HUES64 (cell line): ENCODE results near the gene NHS.

Source experiments
- H3K27ac ChIP-seq: 2 replicates; pipeline ENCODE4 v1.7.0; 2013; ENCODE audit warnings: low read depth, low read length, inconsistent platforms
- H3K27me3 ChIP-seq: 2 replicates; pipeline ENCODE4 v1.6.1; 2013; ENCODE audit warnings: mild to moderate bottlenecking, low read length; ENCODE audit not compliant: insufficient read depth
- H3K36me3 ChIP-seq: 2 replicates; pipeline ENCODE4 v1.6.1; 2013; ENCODE audit warnings: mild to moderate bottlenecking, low read length; ENCODE audit not compliant: insufficient read depth
- H3K4me1 ChIP-seq: 2 replicates; pipeline ENCODE4 v1.6.1; 2013; ENCODE audit warnings: mild to moderate bottlenecking, low read length, moderate library complexity; ENCODE audit not compliant: insufficient read depth
- H3K4me3 ChIP-seq: 2 replicates; pipeline ENCODE4 v1.5.1; 2013; ENCODE audit warnings: mild to moderate bottlenecking, low read length, moderate library complexity
- H3K9ac ChIP-seq: 2 replicates; pipeline ENCODE4 v1.6.1; 2013; ENCODE audit warnings: mild to moderate bottlenecking, low read depth, low read length
- H3K9me3 ChIP-seq: 2 replicates; pipeline ENCODE4 v1.6.1; 2013; ENCODE audit warnings: low read depth, low read length; ENCODE audit not compliant: insufficient read depth
- WGBS: fragments of 150-250, 120-280 bp; methylation state at CpG from one replicate; pipeline ENCODE4 v1.1.7; 2013; ENCODE audit warnings: missing lambda C conversion rate; 5-methylcytosine and 5-hydroxymethylcytosine counted together

NHS gene

DNA sequence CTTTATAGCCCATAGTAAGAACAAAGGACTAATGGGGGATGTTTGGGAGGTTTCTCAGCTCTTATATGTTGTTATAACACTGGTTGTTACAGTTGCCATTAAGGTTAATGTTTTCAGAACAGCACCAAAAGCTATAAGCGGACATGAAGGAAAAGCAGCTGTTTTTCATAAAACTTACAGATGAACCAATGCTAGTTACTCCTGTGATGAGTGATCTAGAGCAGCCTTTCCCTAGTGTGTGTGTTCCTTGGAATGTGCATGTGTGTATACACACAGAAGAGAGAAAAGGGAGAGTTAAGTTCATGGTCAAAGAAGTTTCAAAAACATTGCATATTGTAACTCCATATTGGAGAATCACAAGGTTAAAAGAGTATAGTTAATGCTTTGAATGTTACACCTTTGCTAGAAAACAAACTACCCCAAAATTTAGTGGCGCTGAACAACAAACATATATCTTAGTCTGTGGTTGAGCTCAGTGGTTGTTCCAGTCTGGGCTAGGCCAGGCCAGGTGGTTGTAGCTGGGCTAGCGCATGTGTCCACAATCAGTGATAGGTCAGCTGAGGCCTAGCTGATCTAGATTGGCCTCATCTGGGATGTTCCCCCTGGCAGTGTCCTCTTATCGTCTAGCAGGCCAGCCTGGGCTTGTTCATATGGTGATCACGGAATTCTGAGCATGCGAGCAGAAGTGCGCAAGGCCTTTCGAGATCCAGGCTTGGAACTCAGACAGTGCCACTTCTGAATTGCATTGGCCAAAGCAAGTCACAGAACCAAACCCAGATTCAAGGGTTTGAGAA lies 151.0 kb downstream of the NHS start:
- H3K27ac ChIP-seq: no peak overlapping the region
- no peaks in the 10 kb centered on the region for H3K9me3 ChIP-seq
- no peak overlapping the region for H3K9ac ChIP-seq
- 95% methylated on average over 7 of the region's 8 CpGs for WGBS
- H3K27me3 ChIP-seq: no peaks in the 10 kb centered on the region
- peaks cover 23% of the 10 kb centered on the region for H3K4me1 ChIP-seq
- no peak overlapping the region for H3K4me3 ChIP-seq
- H3K36me3 ChIP-seq: no peaks in the 10 kb centered on the region

DNA sequence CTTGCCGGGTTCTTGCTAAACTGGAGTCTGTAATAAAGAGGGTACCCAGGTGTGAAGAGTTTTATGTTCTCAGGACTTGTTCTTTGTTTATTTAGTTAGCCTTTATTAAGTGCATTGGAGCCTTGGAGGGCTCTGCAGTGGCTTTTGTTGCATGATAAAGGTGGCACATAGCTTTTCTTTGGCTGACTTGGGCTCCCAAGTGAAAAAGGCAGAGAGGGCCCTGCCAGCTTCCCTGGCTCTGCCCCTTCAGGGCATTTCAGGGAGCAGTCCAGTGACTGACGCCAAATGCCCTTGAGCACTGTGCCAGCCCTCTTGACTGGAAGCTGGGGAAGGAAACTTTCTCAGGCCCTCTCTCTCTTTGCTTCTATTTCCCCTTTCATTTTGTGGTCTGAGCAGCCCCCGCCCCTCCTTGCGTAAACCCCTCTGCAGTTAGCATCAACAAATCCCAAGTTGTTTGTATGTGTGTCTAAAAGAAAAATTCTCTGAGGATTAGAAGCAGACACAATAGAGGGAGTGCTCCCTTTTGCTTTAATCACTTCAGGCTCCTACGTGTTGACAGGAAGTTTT lies 152.2 kb downstream of the NHS start:
- Histone ChIP-seq H3K27me3 (no peaks in the 10 kb centered on the region), H3K36me3 (no peaks in the 10 kb centered on the region), H3K4me3 (no peak overlapping the region), H3K9ac (no peak overlapping the region), H3K9me3 (no peaks in the 10 kb centered on the region), H3K27ac (no peak overlapping the region), H3K4me1 (peaks cover 25% of the 10 kb centered on the region)
- WGBS: 58% methylated on average over 3 of the region's 5 CpGs

DNA sequence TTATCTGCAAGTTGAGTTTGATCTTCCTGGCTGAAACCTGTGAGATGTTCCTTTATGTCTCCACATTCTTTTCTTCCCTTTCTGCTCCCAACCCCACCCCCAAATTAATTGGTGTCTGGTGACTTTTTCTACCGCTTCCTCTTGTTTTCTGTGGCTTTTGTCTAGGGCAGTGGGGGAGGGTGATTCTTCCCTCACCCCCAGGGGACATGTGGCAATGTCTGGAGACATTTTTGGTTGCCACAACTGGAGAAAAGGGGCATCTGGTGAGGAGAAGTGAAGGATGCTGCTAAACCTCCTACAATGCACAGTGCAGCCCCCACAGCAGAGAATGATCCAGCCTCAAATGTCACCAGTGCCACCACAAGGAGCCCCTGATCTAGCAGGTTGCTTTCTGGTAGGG lies 152.9 kb downstream of the NHS start:
- Histone ChIP-seq H3K4me3 (no peak overlapping the region), H3K27ac (no peak overlapping the region), H3K36me3 (no peaks in the 10 kb centered on the region), H3K9me3 (no peaks in the 10 kb centered on the region), H3K9ac (no peak overlapping the region), H3K4me1 (peaks cover 25% of the 10 kb centered on the region), H3K27me3 (no peaks in the 10 kb centered on the region)
- WGBS: no CpG with 5 or more reads among the region's 1 CpG

DNA sequence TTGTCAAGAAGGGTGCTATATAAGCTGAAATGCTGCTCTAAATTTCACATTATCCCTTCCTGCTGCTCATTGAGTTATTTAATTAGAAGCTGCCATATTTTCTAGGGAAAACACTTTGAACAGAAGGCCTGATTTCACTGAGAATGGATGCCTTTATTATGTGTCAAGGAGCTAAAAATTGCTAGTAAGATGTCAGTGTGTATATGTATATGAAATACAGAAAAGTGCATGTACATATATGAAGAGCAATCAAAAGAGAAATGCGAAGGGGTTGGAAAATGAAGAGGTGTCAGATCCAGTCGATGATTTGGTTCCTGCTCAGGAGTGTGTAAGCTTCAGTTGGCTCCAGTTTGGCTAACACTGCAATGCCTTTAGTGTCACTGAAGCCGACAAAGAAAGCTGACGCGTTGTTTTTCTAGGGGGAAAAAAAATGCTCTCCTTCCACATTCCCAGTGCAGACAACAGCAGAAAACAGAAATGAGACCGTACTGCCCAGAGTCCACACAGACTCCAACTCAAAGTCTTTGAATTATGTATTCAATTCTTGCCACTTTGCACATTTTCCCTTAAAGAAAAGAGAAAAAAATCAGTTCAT lies 154.2 kb downstream of the NHS start:
- Histone ChIP-seq H3K9me3 (no peaks in the 10 kb centered on the region), H3K27ac (no peak overlapping the region), H3K9ac (no peak overlapping the region), H3K36me3 (no peaks in the 10 kb centered on the region), H3K4me3 (no peak overlapping the region), H3K27me3 (no peaks in the 10 kb centered on the region), H3K4me1 (peaks cover 25% of the 10 kb centered on the region)
- 75% methylated on average over 4 of the region's 6 CpGs for WGBS

DNA sequence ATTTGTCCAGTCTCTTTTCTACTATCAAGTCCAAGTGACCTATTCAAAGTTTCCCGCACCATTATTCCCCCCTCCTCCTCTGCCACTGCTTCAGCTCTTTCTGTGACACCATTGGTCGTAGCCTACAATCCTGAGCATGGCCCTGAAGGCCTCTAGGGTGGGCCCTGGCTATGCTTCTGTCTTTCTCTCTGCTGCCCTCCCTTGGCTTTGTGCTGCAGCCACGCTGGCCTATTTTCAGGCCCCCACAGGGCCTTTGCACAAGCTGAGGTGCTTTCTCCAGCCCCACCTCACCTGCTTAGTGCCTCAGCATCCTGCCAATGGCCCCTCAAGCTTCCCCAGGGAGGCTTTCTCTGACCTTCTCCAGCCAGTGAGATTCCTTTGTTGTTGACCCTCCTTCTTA lies 156.5 kb downstream of the NHS start:
- Histone ChIP-seq H3K4me3 (no peak overlapping the region), H3K9me3 (no peaks in the 10 kb centered on the region), H3K27me3 (no peaks in the 10 kb centered on the region), H3K36me3 (no peaks in the 10 kb centered on the region), H3K4me1 (peaks cover 25% of the 10 kb centered on the region), H3K27ac (no peak overlapping the region), H3K9ac (no peak overlapping the region)
- WGBS: 89% methylated on average over 3 of the region's 3 CpGs

DNA sequence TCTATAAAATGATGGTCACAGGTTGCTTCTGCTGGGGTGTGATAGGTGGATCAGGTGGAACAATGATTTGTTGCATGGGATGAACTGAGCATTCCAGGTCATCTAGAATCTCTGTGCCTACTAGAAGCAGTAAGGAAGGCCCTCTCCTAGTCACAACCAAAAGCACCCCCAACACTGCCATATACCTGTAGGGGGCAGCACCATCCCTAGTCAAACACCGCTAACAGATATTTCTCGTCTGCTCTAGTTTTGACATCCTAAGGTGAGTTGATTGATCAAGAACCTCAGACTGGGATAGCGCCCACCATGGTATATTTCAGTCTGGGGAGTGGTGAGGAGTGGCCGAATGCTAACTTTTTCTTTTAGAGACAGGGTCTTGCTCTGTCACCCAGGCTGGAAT lies 160.2 kb downstream of the NHS start:
- 87% methylated on average over 4 of the region's 4 CpGs for WGBS
- Histone ChIP-seq H3K4me3 (no peak overlapping the region), H3K9ac (no peak overlapping the region), H3K9me3 (no peaks in the 10 kb centered on the region), H3K27me3 (no peaks in the 10 kb centered on the region), H3K4me1 (peaks cover 23% of the 10 kb centered on the region), H3K36me3 (no peaks in the 10 kb centered on the region), H3K27ac (no peak overlapping the region)

DNA sequence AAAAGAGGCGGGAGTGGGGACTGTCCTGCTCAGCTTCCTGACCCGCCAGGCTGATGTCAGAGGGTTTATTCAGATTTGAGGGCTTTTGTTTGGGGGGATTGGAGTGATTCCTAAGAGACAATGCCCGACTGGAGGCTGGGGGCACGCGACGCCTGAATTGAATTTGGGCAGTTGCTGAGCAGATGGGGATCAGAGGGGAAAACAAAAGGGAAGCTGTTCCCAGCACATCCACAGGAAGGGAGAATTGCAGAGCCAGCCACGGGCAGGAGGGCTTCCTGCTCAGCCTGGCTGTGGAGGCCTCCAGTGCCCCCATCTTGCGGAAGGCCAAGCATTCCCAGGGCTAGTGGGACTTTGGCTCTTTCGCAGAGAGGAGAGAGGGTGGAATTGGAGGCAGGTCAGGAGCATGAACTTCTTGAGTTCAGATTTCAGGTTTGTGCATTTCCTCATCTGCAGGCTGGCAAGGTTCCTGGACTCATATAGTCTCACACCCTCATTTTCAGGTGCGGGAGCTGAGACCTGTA lies 162.8 kb downstream of the NHS start:
- no peaks in the 10 kb centered on the region for H3K9me3 ChIP-seq

DNA sequence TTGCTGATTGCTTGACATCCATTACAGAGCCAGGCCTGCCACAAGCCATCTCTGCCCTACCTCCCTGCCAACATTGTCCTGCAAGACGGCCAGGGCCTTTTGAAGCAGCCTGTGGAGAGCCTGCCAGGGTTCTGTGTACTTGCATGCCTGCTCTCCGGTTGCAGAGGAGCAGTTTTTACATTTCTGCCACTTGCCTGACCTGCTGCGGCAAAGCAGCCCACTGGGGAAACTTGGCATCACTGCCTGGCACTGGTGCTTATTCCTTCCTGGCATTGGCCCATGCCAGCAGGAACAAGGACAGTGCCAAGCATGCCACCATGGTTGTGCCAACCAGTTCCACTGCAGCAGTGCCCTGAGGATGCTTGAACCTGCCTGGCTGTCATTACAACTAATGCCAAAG lies 167.1 kb downstream of the NHS start:
- Histone ChIP-seq H3K4me3 (no peak overlapping the region), H3K4me1 (peaks cover 10% of the 10 kb centered on the region; the same call in 1 of the 2 replicates), H3K9me3 (no peaks in the 10 kb centered on the region), H3K9ac (no peak overlapping the region), H3K27me3 (no peaks in the 10 kb centered on the region), H3K36me3 (no peaks in the 10 kb centered on the region), H3K27ac (no peak overlapping the region)
- 90% methylated on average over 3 of the region's 3 CpGs for WGBS

More for the DNA sequence above, 162.8 kb downstream of the NHS start:
- no peaks in the 10 kb centered on the region for H3K27me3 ChIP-seq
- peaks cover 13% of the 10 kb centered on the region; the same call in 1 of the 2 replicates for H3K4me1 ChIP-seq
- no peak overlapping the region for H3K9ac ChIP-seq
- H3K27ac ChIP-seq: peak overlapping the region; percentile 40; the same call in 1 of the 2 replicates
- WGBS: 46% methylated on average over 10 of the region's 10 CpGs
- H3K36me3 ChIP-seq: no peaks in the 10 kb centered on the region
- no peak overlapping the region for H3K4me3 ChIP-seq

DNA sequence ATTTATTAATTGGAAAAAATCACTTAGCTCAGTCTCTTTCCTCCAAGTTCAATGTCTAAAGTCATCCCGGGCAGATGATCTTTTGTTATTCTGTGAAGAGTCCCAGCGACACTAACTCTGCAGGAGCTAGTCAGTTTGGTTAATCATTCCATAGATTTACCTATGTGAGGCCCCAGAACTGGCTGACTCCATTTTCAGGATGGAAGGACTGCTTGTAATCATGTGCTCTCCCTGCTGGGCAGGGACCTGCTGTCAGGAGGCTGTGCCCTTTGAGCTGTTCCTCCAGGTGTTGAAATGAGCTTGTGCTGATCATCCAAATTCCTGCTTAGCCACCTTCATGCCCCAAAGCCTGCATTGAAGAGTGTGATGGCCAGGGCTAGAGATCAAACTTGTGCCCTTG lies 169.8 kb downstream of the NHS start:
- H3K4me1 ChIP-seq: peaks cover 22% of the 10 kb centered on the region

DNA sequence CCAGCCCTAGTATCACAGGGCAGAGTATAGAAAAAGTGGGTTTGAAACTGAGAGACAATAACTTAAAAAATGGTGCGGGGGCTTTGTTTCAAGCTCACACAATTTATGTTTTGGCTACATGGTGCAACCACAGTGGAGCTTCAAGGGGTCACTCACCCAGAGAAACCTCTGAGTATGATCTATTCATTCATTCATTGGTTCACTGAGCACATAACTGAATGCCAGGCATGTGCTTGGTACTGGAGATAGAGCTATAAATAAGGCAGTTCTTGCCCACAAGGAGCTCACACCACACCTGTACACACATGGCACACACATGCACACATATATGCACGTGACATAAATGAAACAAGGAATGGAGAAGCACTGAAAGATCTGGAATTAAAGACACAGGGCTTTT lies 171.4 kb downstream of the NHS start:
- H3K27me3 ChIP-seq: no peaks in the 10 kb centered on the region
- peaks cover 26% of the 10 kb centered on the region for H3K4me1 ChIP-seq
- no peaks in the 10 kb centered on the region for H3K36me3 ChIP-seq
- H3K9ac ChIP-seq: no peak overlapping the region
- no peak overlapping the region for H3K4me3 ChIP-seq
- H3K9me3 ChIP-seq: no peaks in the 10 kb centered on the region
- 100% methylated on average over 2 of the region's 2 CpGs for WGBS
- H3K27ac ChIP-seq: no peak overlapping the region

More for the DNA sequence above, 169.8 kb downstream of the NHS start:
- 65% methylated on average over 2 of the region's 2 CpGs for WGBS
- H3K27ac ChIP-seq: no peak overlapping the region
- no peaks in the 10 kb centered on the region for H3K27me3 ChIP-seq
- H3K9me3 ChIP-seq: no peaks in the 10 kb centered on the region
- no peaks in the 10 kb centered on the region for H3K36me3 ChIP-seq
- no peak overlapping the region for H3K9ac ChIP-seq
- no peak overlapping the region for H3K4me3 ChIP-seq

DNA sequence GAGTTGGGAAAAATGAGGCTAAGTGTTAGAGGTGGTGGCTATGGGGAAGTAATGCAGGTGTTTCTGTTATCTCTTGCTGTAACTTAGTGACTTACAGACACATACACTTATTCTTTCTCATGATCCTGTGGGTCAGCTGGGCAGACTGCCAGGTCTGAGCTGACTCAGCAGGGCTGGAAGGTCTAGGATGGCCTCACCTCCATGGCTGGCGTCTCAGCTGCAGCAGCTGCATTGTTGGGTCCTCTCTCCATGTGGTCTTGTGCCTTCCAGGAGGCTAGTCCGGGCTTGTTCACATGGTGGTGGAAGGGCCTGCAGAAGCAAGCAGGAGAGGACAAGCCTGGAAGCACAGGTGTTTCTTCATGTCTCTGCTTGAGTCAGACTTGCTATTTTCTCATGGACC lies 172.7 kb downstream of the NHS start:
- H3K4me3 ChIP-seq: no peak overlapping the region

More for the DNA sequence above, 172.7 kb downstream of the NHS start:
- WGBS: 89% methylated on average over 2 of the region's 2 CpGs
- Histone ChIP-seq H3K4me1 (peaks cover 26% of the 10 kb centered on the region), H3K36me3 (no peaks in the 10 kb centered on the region), H3K27me3 (no peaks in the 10 kb centered on the region), H3K27ac (no peak overlapping the region), H3K9me3 (no peaks in the 10 kb centered on the region), H3K9ac (no peak overlapping the region)
